Calu3 (cell line): ENCODE results near the gene TWF2. TPM values are rescaled to one million over a fixed set of nuclear protein-coding genes. Genes with fewer than 3 reads are reported as not detected.

Experiments used
- BruUV-seq: library from RNA; stranded (reverse); fragments of 400-500 nt; replicated peaks from 2 replicates; lab custom pipeline; 2021; lab: Mats Ljungman, UMichigan
- CTCF ChIA-PET: fragments of 300-600 bp; sonication (Branson Sonifier 250); formaldehyde crosslinking; loops from one replicate; lab custom pipeline; 2022; ENCODE audit warnings: antibody characterized with exemption; lab: Charles Lee
- DNase-seq: peaks from one replicate; pipeline ENCODE4 v3.0.0; 2022
- H3K27ac Mint-ChIP-seq: one replicate; pipeline ENCODE4 v1.8.0; 2022; ENCODE audit warnings: mixed read lengths; ENCODE audit not compliant: unreplicated experiment
- H3K27me3 Mint-ChIP-seq: one replicate; pipeline ENCODE4 v1.8.0; 2022; ENCODE audit warnings: mixed read lengths; ENCODE audit not compliant: unreplicated experiment
- H3K36me3 Mint-ChIP-seq: one replicate; pipeline ENCODE4 v1.8.0; 2022; ENCODE audit warnings: mild to moderate bottlenecking, moderate library complexity, mixed read lengths; ENCODE audit not compliant: insufficient read depth, unreplicated experiment
- H3K4me1 Mint-ChIP-seq: one replicate; pipeline ENCODE4 v1.8.0; 2022; ENCODE audit warnings: mild to moderate bottlenecking, low read depth, mixed read lengths; ENCODE audit not compliant: unreplicated experiment
- H3K4me3 Mint-ChIP-seq: one replicate; pipeline ENCODE4 v1.8.0; 2022; ENCODE audit warnings: mild to moderate bottlenecking, low read depth, moderate library complexity, mixed read lengths; ENCODE audit not compliant: unreplicated experiment
- H3K9me3 Mint-ChIP-seq: one replicate; pipeline ENCODE4 v1.8.0; 2022; ENCODE audit warnings: low read depth, mixed read lengths; ENCODE audit not compliant: unreplicated experiment
- intact Hi-C: fragments of 100-400 bp; cut with micrococcal nuclease; formaldehyde crosslinking; loops from one replicate; pipeline ENCODE4 v1.10.0; 2022; ENCODE audit not compliant: unreplicated experiment
- total RNA-seq: library from RNA; stranded (reverse); gene quantifications from 2 replicates; pipeline ENCODE4 v1.2.3, GENCODE V29; 2022
- TF ChIP-seq, protein P1 (sequence below): fragments of 200-600 bp; IDR thresholded peaks from one replicate; pipeline ENCODE4 v1.8.0; 2022; ENCODE audit warnings: antibody characterized with exemption; ENCODE audit not compliant: unreplicated experiment

The TWF2 gene
- total RNA-seq, 1 experiment from 2014 or later = 49.1 TPM

DNA sequence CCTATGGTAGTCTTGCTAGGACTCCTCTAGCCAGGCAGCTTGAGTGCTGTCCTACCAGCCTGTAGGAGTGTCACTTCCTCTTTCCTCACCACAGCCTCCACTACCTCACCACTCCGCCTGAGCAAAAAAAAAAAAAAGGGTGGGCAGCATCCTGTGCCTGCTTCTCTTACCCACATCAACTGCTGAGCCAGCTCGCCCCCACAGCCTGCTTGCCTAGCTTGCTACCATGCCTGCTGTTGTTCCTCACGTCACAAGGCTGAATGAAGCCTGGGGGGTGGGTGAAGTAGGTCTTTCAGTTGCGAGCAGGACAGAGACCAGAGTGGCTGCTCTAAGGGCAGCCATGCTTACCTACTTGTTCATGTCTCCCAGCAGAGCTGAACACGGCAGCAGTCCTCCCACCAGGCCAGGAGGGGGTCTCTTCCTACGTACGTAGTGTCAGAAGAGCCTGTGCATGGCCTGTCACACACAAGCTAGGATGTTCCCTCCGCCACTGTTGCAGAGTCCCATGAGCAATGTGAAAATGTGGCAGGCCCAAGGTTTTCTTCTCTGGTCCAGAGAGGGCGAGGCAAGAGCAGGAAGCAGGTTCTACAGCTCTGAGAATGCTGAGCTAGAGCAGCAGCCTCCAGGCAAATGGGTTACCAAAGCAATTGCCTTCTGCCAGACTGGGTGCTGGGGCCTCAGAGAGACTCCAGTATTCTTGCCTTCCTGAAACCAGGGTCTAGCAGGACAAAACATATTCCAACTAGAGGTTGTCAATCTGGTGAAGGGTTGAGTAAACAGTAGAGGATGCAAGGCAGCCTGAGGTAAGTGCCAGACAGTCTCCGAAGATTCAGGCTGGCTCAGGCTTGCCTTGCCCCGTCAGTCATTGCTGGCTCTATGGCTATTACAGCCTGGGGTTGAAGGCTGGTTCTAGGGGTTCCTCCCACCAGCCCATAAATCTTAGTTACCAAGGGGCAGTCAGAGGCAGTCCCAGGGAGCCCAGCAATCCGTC is 14.7 kb upstream of the TWF2 start:
- CTCF ChIA-PET = interaction anchor here (0.6 to 0.7 kb wide), 3 partner anchors 47 to 280 kb away, joined by 3 to 7 read pairs (median 3); no protein-coding TSS in a partner anchor
- no peaks in the 10 kb centered on the region for H3K9me3 Mint-ChIP-seq
- H3K27me3 Mint-ChIP-seq = no peaks in the 10 kb centered on the region
- intact Hi-C loops = no loop called here
- no TSS peak for BruUV-seq
- peaks cover 62% of the 10 kb centered on the region for H3K36me3 Mint-ChIP-seq
- TF ChIP-seq, protein P1, sequence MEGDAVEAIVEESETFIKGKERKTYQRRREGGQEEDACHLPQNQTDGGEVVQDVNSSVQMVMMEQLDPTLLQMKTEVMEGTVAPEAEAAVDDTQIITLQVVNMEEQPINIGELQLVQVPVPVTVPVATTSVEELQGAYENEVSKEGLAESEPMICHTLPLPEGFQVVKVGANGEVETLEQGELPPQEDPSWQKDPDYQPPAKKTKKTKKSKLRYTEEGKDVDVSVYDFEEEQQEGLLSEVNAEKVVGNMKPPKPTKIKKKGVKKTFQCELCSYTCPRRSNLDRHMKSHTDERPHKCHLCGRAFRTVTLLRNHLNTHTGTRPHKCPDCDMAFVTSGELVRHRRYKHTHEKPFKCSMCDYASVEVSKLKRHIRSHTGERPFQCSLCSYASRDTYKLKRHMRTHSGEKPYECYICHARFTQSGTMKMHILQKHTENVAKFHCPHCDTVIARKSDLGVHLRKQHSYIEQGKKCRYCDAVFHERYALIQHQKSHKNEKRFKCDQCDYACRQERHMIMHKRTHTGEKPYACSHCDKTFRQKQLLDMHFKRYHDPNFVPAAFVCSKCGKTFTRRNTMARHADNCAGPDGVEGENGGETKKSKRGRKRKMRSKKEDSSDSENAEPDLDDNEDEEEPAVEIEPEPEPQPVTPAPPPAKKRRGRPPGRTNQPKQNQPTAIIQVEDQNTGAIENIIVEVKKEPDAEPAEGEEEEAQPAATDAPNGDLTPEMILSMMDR = no peak
- H3K27ac Mint-ChIP-seq = no peak overlapping the region
- DNase-seq = no peak
- no peak overlapping the region for H3K4me3 Mint-ChIP-seq
- no peaks in the 10 kb centered on the region for H3K4me1 Mint-ChIP-seq

DNA sequence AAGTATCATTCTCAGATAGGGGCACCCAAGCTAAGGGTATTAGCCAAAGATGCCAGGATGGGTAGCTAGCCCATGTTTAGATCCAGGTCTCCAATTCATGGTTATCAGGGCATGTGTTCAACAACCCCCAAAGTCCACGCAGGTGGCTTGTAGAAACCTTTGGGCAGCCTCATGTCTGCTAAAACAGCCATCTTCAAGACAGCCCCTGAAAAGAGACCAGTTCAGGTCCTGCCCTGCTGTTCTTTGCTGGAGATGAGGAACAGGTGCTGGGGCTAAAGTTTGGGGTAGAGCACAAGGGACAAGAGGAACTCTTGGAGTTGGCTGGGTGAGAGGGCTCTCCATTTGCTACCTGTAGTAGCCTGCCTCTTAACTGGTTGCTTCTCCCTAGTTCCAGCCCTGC is 11.2 kb upstream of the TWF2 start:
- CTCF ChIA-PET = no interaction called here
- intact Hi-C loops = no loop called here
- Mint-ChIP-seq H3K27me3 (no peaks in the 10 kb centered on the region), H3K4me3 (no peak overlapping the region), H3K4me1 (no peaks in the 10 kb centered on the region), H3K27ac (no peak overlapping the region), H3K9me3 (no peaks in the 10 kb centered on the region), H3K36me3 (peaks cover 58% of the 10 kb centered on the region)
- DNase-seq = no peak
- TF ChIP-seq, protein P1 = no peak
- BruUV-seq = no TSS peak

DNA sequence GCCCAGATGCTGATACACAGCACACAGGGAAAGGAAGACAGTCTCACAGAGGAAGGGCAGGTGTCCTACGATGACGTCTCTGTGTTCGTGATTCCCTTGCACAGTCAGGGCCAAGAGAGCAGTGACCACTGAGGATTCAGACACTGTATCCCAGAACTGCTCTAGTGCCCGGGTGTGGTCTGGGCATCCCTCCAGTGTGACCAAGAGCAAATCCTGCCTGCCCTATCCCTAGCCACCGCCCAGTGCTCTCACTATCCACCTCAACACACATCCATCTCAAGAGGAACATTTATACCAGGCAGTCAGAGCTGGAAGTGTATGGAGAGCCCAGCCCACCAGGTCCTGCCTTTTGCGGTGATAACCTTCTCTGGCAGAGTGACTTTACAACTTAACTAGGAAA is 10.7 kb upstream of the TWF2 start:
- DNase-seq = no peak
- BruUV-seq = no TSS peak
- no peaks in the 10 kb centered on the region for H3K4me1 Mint-ChIP-seq
- H3K36me3 Mint-ChIP-seq = peaks cover 61% of the 10 kb centered on the region
- H3K27me3 Mint-ChIP-seq = no peaks in the 10 kb centered on the region
- TF ChIP-seq, protein P1 = no peak
- no peaks in the 10 kb centered on the region for H3K9me3 Mint-ChIP-seq
- intact Hi-C loops = no loop called here
- no peak overlapping the region for H3K27ac Mint-ChIP-seq
- CTCF ChIA-PET = interaction anchor here (0.5 kb wide), 1 partner anchor 80 kb away, joined by 3 read pairs; no protein-coding TSS in a partner anchor
- H3K4me3 Mint-ChIP-seq = no peak overlapping the region

DNA sequence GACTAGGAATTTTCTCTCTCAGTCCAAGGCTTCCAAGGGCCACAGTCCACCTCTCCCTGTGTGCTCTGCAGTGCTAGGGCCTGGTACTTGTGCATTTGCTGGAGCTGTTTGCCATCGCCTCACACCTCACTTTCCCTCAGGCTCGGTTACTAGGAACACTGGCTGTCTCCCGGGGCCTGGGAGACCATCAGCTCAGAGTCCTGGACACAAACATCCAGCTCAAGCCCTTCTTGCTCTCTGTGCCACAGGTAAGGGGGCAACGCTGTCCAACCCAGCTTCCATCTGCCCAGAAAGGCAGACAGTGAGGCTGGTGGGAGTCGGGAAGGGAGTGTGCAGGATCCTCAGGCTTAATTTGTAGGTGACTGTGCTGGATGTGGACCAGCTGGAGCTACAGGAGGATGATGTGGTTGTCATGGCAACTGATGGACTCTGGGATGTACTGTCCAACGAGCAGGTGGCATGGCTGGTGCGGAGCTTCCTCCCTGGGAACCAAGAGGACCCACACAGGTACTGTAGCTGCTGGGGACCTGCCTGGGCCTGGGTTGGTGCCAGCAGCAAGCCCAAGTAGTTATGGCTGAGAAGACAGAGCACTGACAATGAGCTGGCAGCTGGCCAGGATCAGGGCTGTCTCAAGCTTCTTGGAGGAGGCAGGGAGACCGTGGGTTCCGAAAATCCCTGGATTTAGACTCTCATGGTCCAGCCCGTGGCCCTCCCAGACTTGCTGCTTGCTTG is 10.0 kb upstream of the TWF2 start:
- no TSS peak for BruUV-seq
- CTCF ChIA-PET = interaction anchor here (0.5 kb wide), 1 partner anchor 79 kb away, joined by 3 read pairs; no protein-coding TSS in a partner anchor
- Mint-ChIP-seq H3K4me3 (no peak overlapping the region), H3K27me3 (no peaks in the 10 kb centered on the region), H3K36me3 (peaks cover 58% of the 10 kb centered on the region), H3K9me3 (no peaks in the 10 kb centered on the region), H3K27ac (peak overlapping the region; percentile 24), H3K4me1 (no peaks in the 10 kb centered on the region)
- intact Hi-C loops = no loop called here
- no peak for DNase-seq
- TF ChIP-seq, protein P1 = no peak
